Measurements from ENCODE around the gene GRK5.

Gene GRK5

GRCh38 chr10:119495545-119495944, 288.2 kb downstream of the GRK5 start:
- DNase-seq (ENCODE audit: low read depth, low spot score) = no peak
- POLR2A ChIA-PET = no interaction called here
- TF ChIP-seq, protein P1, sequence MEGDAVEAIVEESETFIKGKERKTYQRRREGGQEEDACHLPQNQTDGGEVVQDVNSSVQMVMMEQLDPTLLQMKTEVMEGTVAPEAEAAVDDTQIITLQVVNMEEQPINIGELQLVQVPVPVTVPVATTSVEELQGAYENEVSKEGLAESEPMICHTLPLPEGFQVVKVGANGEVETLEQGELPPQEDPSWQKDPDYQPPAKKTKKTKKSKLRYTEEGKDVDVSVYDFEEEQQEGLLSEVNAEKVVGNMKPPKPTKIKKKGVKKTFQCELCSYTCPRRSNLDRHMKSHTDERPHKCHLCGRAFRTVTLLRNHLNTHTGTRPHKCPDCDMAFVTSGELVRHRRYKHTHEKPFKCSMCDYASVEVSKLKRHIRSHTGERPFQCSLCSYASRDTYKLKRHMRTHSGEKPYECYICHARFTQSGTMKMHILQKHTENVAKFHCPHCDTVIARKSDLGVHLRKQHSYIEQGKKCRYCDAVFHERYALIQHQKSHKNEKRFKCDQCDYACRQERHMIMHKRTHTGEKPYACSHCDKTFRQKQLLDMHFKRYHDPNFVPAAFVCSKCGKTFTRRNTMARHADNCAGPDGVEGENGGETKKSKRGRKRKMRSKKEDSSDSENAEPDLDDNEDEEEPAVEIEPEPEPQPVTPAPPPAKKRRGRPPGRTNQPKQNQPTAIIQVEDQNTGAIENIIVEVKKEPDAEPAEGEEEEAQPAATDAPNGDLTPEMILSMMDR (IDR thresholded peaks at IDR 0.05; ENCODE audit: insufficient read depth, low read length, missing control alignments) = no peak
- H3K4me3 ChIP-seq (ENCODE audit: low read depth, low read length) = no peak overlapping the region
- CTCF ChIA-PET = interaction anchor here (1.4 to 2.7 kb wide), 2 partner anchors 16 to 296 kb away, joined by 3 to 11 read pairs; no protein-coding TSS in a partner anchor

DNA sequence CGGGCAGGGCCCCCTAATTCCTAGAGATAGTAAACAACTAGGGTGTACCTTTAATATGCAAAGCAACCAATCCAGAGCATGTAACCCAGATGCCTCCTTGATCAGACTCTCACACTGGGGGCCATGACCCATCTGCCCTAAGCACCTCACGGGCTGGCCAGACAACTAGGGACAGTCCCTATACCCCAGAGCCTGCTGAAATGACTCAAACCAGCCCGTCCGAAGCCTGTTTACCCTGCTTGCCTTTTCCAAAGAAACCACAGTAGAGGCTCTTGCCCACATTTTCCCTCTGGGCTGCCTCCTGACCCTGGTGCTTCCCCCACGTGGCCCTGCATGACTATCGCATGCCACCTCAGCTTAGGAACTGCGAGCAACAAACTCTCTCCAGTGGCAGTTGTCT, 288.9 kb downstream of the GRK5 start:
- POLR2A ChIA-PET = interaction anchor here (1.1 kb wide), 1 partner anchor 20 kb away, joined by 3 read pairs; no protein-coding TSS in a partner anchor
- no peak overlapping the region for H3K4me3 ChIP-seq (ENCODE audit: low read depth, low read length)
- DNase-seq (ENCODE audit: low read depth, low spot score) = no peak
- TF ChIP-seq, protein P1 (IDR thresholded peaks at IDR 0.05; ENCODE audit: insufficient read depth, low read length, missing control alignments) = no peak
- CTCF ChIA-PET = no interaction called here

DNA sequence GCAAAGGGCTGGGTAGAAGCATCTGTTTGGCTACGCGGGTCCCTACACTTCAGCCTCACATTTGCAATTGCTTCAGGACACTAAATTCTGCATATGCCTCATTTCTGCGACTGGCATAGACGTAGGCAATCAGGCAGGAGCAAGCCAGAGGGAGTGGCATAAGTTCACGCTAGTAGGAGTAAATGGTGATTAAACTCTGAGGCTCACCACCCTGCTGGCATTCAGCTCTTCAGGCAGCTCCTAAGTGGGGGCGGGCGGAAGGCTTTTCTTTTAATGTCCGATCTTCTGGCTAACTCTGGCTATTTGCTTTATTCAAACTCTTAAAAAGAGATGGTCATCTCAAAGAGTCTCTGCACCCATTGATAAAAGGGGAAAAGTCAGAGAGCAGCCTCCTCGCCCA, 289.9 kb downstream of the GRK5 start:
- ChIA-PET CTCF (no interaction called here), POLR2A (interaction anchor here (1.1 kb wide), 1 partner anchor 19 kb away, joined by 3 read pairs; no protein-coding TSS in a partner anchor)
- H3K4me3 ChIP-seq (ENCODE audit: low read depth, low read length) = no peak overlapping the region
- TF ChIP-seq, protein P1 (IDR thresholded peaks at IDR 0.05; ENCODE audit: insufficient read depth, low read length, missing control alignments) = no peak
- DNase-seq (ENCODE audit: low read depth, low spot score) = no peak

GRCh38 chr10:119498889-119499676, 291.7 kb downstream of the GRK5 start:
- no peak for DNase-seq (ENCODE audit: low read depth, low spot score)
- TF ChIP-seq, protein P1 (IDR thresholded peaks at IDR 0.05; ENCODE audit: insufficient read depth, low read length, missing control alignments) = no peak
- H3K4me3 ChIP-seq (ENCODE audit: low read depth, low read length) = no peak overlapping the region
- CTCF ChIA-PET = interaction anchor here (0.8 to 3.4 kb wide), 5 partner anchors 9 to 293 kb away, joined by 3 to 36 read pairs (median 4); no protein-coding TSS in a partner anchor
- POLR2A ChIA-PET = interaction anchor here (2.3 kb wide), 1 partner anchor 44 kb away, joined by 8 read pairs; the partner anchor contains the start of gene RGS10

DNA sequence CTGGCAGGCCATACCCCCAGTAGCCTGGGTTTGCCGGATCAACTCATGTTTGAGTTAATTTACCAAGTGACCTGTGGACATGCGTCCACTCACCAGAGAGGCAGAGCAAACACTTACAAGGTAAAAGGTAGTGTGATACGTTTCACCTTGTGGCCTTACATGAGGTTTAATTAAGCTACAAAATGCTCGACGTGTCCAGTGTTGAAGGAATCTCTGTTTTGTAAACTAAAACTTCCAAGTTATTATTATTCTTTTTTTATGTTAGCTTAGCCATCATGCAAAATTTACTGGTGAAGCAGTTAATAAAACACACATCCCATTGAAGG, 292.3 kb downstream of the GRK5 start:
- ChIA-PET POLR2A (interaction anchor here (2.3 kb wide), 1 partner anchor 43 kb away, joined by 8 read pairs; the partner anchor contains the start of gene RGS10), CTCF (interaction anchor here (0.9 to 3.4 kb wide), 8 partner anchors 9 to 300 kb away, joined by 3 to 36 read pairs (median 4); no protein-coding TSS in a partner anchor)
- no peak overlapping the region for H3K4me3 ChIP-seq (ENCODE audit: low read depth, low read length)
- TF ChIP-seq, protein P1 (IDR thresholded peaks at IDR 0.05; ENCODE audit: insufficient read depth, low read length, missing control alignments) = no peak
- no peak for DNase-seq (ENCODE audit: low read depth, low spot score)

DNA sequence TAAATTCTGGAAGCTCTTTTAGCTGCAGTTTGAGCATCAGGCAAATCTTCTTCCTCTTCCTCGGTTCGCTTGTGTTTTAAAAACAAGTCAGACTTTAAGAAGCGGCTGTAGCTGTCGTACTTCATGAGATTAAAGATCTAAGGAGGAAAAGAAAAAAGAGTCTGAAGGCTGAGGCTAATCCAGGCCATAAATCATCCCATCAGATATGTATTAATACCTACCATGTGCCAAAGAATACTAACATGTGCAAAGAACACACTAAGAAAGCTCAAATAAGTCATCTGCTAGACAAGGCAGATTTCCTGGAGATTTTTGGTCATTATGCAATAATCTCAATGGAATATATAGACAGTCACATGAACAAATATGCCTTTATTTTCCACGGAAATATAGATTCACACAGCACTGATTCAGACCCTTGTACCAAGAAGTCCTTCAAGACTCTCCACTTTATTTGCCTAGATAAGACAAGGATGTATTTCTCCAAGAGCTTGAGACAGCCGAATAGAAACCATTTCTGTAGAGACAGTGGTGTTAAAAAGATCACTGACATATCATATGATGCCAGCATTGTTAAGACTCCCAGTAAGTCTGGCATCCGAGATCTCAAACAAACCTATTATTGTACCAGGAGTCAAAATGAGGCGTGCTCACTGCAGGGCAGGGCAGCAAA, 292.9 kb downstream of the GRK5 start:
- TF ChIP-seq, protein P1 (IDR thresholded peaks at IDR 0.05; ENCODE audit: insufficient read depth, low read length, missing control alignments) = no peak
- H3K4me3 ChIP-seq (ENCODE audit: low read depth, low read length) = no peak overlapping the region
- ChIA-PET CTCF (interaction anchor here (1.0 to 3.4 kb wide), 7 partner anchors 10 to 301 kb away, joined by 3 to 36 read pairs (median 4); no protein-coding TSS in a partner anchor), POLR2A (interaction anchor here (2.3 kb wide), 1 partner anchor 43 kb away, joined by 8 read pairs; the partner anchor contains the start of gene RGS10)
- DNase-seq (ENCODE audit: low read depth, low spot score) = no peak
